Measurements from ENCODE around the gene C4B.
A peak's percentile ranks its signal among the peaks of the same experiment; 100 is the strongest.
"Not testable (repeated sequence)": the region's sequence is repeated elsewhere in the genome, so short reads cannot be mapped to it uniquely, and the experiment has no call there.

C4B gene

GRCh38 chr6:32060966-32061655 lies 46.5 kb downstream of the C4B start:
- no peak overlapping the region for H3K27ac Mint-ChIP-seq
- no peak for ATAC-seq (replicated peaks)
- peaks cover 20 to 27% of the 10 kb centered on the region in 2 donors for H3K27me3 Mint-ChIP-seq
- DNase-seq = no peak
- no peaks in the 10 kb centered on the region for H3K9me3 Mint-ChIP-seq
- H3K4me1 Mint-ChIP-seq (ENCODE audit: low read depth in 2 of 2) = no peaks in the 10 kb centered on the region
- H3K36me3 Mint-ChIP-seq (ENCODE audit: insufficient read depth) = no peaks in the 10 kb centered on the region
- H3K4me3 Mint-ChIP-seq = no peak overlapping the region

DNA sequence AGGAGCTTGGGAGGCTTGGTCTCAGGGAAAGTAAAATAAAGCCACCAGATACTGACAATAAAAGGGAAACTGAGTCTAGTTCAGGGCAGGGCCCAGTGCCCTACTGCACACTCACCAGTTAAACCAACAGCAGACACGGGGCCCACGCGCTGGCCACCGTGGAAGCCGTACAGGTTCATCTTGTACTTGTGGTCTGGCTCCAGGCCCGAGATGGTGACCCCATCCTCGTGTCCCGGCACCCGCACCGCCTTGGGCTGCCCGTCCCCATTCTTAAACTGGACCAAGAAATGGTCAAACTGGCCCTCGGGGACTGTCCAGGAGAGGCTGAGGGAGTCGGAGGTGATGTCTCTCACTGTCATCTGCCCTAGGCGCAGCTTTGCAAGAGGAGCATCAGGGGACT lies 50.1 kb downstream of the C4B start:
- no peaks in the 10 kb centered on the region for H3K9me3 Mint-ChIP-seq
- DNase-seq (no peak), ATAC-seq (replicated peaks) (no peak)
- no peaks in the 10 kb centered on the region for H3K36me3 Mint-ChIP-seq (ENCODE audit: insufficient read depth)
- no peak overlapping the region for H3K4me3 Mint-ChIP-seq
- no peaks in the 10 kb centered on the region for H3K4me1 Mint-ChIP-seq (ENCODE audit: low read depth in 2 of 2)
- peak overlapping the region in 1 of 2 donors; percentile 49 for H3K27ac Mint-ChIP-seq
- H3K27me3 Mint-ChIP-seq = peaks cover 6 to 10% of the 10 kb centered on the region in 2 donors

GRCh38 chr6:32067521-32067920 lies 52.9 kb downstream of the C4B start:
- H3K4me1 Mint-ChIP-seq (ENCODE audit: low read depth in 2 of 2); DNase-seq; H3K4me3 Mint-ChIP-seq; ATAC-seq (replicated peaks); H3K27ac Mint-ChIP-seq; H3K36me3 Mint-ChIP-seq (ENCODE audit: insufficient read depth); H3K9me3 Mint-ChIP-seq: not testable (repeated sequence)
- peaks cover 6 to 23% of the 10 kb centered on the region in 2 donors for H3K27me3 Mint-ChIP-seq

GRCh38 chr6:32068315-32068714 lies 53.7 kb downstream of the C4B start:
- H3K4me3 Mint-ChIP-seq; H3K4me1 Mint-ChIP-seq (ENCODE audit: low read depth in 2 of 2); H3K27ac Mint-ChIP-seq; H3K36me3 Mint-ChIP-seq (ENCODE audit: insufficient read depth); ATAC-seq (replicated peaks); DNase-seq; H3K9me3 Mint-ChIP-seq: not testable (repeated sequence)
- peaks cover 6 to 30% of the 10 kb centered on the region in 2 donors for H3K27me3 Mint-ChIP-seq

GRCh38 chr6:32068867-32069266 lies 54.3 kb downstream of the C4B start:
- Mint-ChIP-seq H3K27me3 (peaks cover 6 to 32% of the 10 kb centered on the region in 2 donors), H3K36me3 (ENCODE audit: insufficient read depth) (peaks cover 3% of the 10 kb centered on the region), H3K4me1 (ENCODE audit: low read depth in 2 of 2) (no peaks in the 10 kb centered on the region), H3K27ac (no peak overlapping the region), H3K9me3 (no peaks in the 10 kb centered on the region), H3K4me3 (no peak overlapping the region)
- no peak for ATAC-seq (replicated peaks)
- no peak for DNase-seq

DNA sequence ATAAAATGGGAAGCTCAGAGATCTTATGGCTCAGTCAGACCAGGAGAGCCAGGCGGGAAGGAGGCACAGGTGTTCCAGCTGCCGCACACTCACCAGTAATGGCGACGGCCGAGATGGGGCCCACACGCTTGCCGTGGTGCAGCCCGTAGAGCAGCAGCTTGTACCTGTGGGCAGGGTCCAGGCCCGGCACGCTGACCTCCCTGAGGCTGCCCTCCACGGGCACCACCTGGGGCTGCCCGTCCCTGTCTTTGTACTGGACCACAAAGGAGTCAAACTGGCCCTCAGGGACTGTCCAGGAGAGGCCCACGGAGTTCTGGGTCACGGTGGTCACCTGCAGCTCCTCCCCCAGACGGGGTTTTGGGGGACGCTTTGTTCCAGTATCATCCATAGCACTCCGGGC lies 54.9 kb downstream of the C4B start:
- Mint-ChIP-seq H3K27me3 (peaks cover 6 to 37% of the 10 kb centered on the region in 2 donors), H3K27ac (no peak overlapping the region), H3K4me3 (no peak overlapping the region), H3K36me3 (ENCODE audit: insufficient read depth) (peaks cover 3% of the 10 kb centered on the region), H3K4me1 (ENCODE audit: low read depth in 2 of 2) (no peaks in the 10 kb centered on the region), H3K9me3 (no peaks in the 10 kb centered on the region)
- no peak for ATAC-seq (replicated peaks)
- no peak for DNase-seq

DNA sequence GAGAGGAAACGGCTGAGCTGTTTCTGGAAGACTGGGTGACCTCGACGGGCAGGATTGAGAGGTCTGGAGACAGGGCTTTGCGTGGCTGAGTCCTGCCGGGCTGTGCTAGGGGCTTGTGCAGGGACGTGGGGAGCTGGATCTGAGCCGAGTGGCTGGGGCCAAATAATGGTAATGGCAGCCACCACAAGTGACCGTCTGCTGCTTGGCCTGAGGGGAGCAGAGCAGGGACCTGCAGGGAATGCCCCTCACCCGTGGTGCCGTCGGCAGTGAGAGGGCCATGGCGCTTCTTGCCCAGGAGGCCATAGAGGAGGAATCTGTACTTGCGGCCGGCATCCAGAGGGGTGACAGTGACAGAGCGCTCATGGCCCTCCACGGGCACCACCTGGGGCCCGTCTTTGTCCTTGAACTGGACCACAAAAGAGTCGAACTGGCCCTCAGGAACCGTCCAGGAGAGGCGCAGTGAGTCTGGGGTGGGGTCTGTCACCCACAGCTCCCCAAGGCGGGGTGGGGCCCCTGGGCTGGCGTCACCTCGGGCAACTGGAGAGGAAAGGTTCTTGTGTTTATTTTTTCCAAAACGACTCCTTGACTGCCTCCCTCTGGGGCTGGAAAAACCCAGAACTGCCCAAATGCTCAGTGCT lies 55.4 kb downstream of the C4B start:
- ATAC-seq (replicated peaks) = no peak
- Mint-ChIP-seq H3K27ac (no peak overlapping the region), H3K9me3 (no peaks in the 10 kb centered on the region)

GRCh38 chr6:32070814-32071543 lies 56.4 kb downstream of the C4B start:
- H3K9me3 Mint-ChIP-seq = no peaks in the 10 kb centered on the region
- no peak overlapping the region for H3K4me3 Mint-ChIP-seq
- no peak for ATAC-seq (replicated peaks)
- no peak for DNase-seq
- H3K27me3 Mint-ChIP-seq = peaks cover 6 to 52% of the 10 kb centered on the region in 2 donors
- H3K36me3 Mint-ChIP-seq (ENCODE audit: insufficient read depth) = peaks cover 3% of the 10 kb centered on the region
- no peaks in the 10 kb centered on the region for H3K4me1 Mint-ChIP-seq (ENCODE audit: low read depth in 2 of 2)
- no peak overlapping the region for H3K27ac Mint-ChIP-seq

More for the DNA sequence above, 55.4 kb downstream of the C4B start:
- no peak for DNase-seq
- Mint-ChIP-seq H3K36me3 (ENCODE audit: insufficient read depth) (peaks cover 3% of the 10 kb centered on the region), H3K4me3 (no peak overlapping the region), H3K27me3 (peaks cover 6 to 43% of the 10 kb centered on the region in 2 donors), H3K4me1 (ENCODE audit: low read depth in 2 of 2) (no peaks in the 10 kb centered on the region)

- no peaks in the 10 kb centered on the region for H3K9me3 Mint-ChIP-seq
Observed at GRCh38 chr6:32073101-32073500, 58.5 kb downstream of the C4B start.

DNA sequence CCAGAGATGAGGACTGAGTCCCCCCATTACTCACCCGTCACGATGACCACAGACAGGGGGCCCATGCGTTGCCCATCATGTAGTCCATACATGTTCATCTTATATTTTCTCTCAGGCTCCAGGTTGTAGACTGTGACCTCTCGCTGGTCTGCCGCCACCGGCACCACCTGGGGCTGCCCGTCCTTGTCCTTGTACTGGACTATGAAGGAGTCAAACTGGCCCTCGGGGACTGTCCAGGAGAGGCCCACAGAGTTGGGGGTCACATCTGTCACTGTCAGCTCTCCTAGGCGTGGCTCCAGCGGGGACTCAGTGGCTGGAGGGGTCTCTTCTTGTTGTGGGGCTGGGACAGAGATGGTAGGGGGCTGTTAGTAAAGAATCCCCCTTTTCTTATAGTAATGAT lies 59.0 kb downstream of the C4B start:
- ATAC-seq (replicated peaks) (no peak), DNase-seq (no peak)
- Mint-ChIP-seq H3K9me3 (no peaks in the 10 kb centered on the region), H3K27ac (no peak overlapping the region), H3K27me3 (peaks cover 6 to 52% of the 10 kb centered on the region in 2 donors), H3K36me3 (ENCODE audit: insufficient read depth) (peaks cover 3% of the 10 kb centered on the region), H3K4me3 (no peak overlapping the region), H3K4me1 (ENCODE audit: low read depth in 2 of 2) (no peaks in the 10 kb centered on the region)

More at GRCh38 chr6:32073101-32073500, 58.5 kb downstream of the C4B start:
- H3K4me1 Mint-ChIP-seq (ENCODE audit: low read depth in 2 of 2) = no peaks in the 10 kb centered on the region
- H3K36me3 Mint-ChIP-seq (ENCODE audit: insufficient read depth) = peaks cover 3% of the 10 kb centered on the region
- no peak overlapping the region for H3K27ac Mint-ChIP-seq
- no peak overlapping the region for H3K4me3 Mint-ChIP-seq
- ATAC-seq (replicated peaks) (no peak), DNase-seq (no peak)
- H3K27me3 Mint-ChIP-seq = peaks cover 6 to 52% of the 10 kb centered on the region in 2 donors

- peaks cover 2% of the 10 kb centered on the region for H3K36me3 Mint-ChIP-seq (ENCODE audit: insufficient read depth)
- H3K4me3 Mint-ChIP-seq = no peak overlapping the region
- no peaks in the 10 kb centered on the region for H3K4me1 Mint-ChIP-seq (ENCODE audit: low read depth in 2 of 2)
- H3K27me3 Mint-ChIP-seq = peaks cover 0 to 42% of the 10 kb centered on the region in 2 donors
- H3K27ac Mint-ChIP-seq = no peak overlapping the region
- no peak for DNase-seq
- ATAC-seq (replicated peaks) = no peak
- H3K9me3 Mint-ChIP-seq = no peaks in the 10 kb centered on the region
Observed at GRCh38 chr6:32074996-32075532, 60.5 kb downstream of the C4B start.

GRCh38 chr6:32075781-32076180 lies 61.2 kb downstream of the C4B start:
- no peak overlapping the region for H3K4me3 Mint-ChIP-seq
- H3K27me3 Mint-ChIP-seq = peaks cover 6 to 40% of the 10 kb centered on the region in 2 donors
- no peak overlapping the region for H3K27ac Mint-ChIP-seq
- H3K36me3 Mint-ChIP-seq (ENCODE audit: insufficient read depth) = no peaks in the 10 kb centered on the region
- DNase-seq (no peak), ATAC-seq (replicated peaks) (no peak)
- H3K9me3 Mint-ChIP-seq = no peaks in the 10 kb centered on the region
- H3K4me1 Mint-ChIP-seq (ENCODE audit: low read depth in 2 of 2) = no peaks in the 10 kb centered on the region

GRCh38 chr6:32076321-32076809 lies 61.8 kb downstream of the C4B start:
- no peaks in the 10 kb centered on the region for H3K4me1 Mint-ChIP-seq (ENCODE audit: low read depth in 2 of 2)
- no peak for ATAC-seq (replicated peaks)
- peaks cover 9 to 41% of the 10 kb centered on the region in 2 donors for H3K27me3 Mint-ChIP-seq
- H3K36me3 Mint-ChIP-seq (ENCODE audit: insufficient read depth) = no peaks in the 10 kb centered on the region
- H3K4me3 Mint-ChIP-seq = no peak overlapping the region
- DNase-seq = no peak
- no peak overlapping the region for H3K27ac Mint-ChIP-seq
- no peaks in the 10 kb centered on the region for H3K9me3 Mint-ChIP-seq
